ENCODE measurements around the gene C3orf33. TPM values are rescaled to one million over a fixed set of nuclear protein-coding genes. Genes with fewer than 3 reads are reported as not detected.
A peak's percentile ranks its signal among the peaks of the same experiment; 100 is the strongest.

Gene C3orf33
- total and polyA plus RNA-seq, 2 of the 13 experiments (the other 11 are each of a cell fraction or from before 2014, with no cell fraction given) = 9.2 to 12.6 TPM

DNA sequence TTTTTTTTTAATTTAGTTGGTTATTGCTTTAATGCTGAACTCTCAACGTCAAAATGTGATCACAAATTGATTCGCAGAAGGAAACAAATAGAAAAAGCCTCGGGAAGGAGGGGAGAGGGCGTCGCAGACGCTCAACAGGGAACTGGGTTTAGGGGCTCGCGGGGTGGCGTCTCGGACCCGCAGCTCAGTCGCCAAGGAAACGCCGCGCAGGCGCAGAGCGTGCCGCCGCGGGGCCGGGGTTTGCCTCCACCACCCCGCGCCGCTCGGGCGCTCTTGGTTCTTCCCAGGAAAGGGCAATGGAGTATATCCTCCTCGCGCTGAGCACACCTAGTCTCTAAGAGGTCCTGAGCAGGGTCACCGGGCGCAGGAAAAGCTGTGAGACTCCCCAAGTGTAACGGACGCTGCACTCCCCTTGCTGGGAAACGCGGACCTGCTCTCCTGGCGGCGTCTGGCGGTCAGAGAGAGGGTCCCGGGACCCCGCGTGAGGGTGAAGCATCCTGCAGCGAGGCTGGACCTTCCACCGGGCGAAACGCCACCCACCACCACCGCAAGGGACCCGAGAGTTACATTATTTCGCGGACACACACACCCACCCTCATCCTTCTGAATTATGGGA lies 62.0 kb downstream of the C3orf33 start (continued):
- TF ChIP-seq, protein P1, sequence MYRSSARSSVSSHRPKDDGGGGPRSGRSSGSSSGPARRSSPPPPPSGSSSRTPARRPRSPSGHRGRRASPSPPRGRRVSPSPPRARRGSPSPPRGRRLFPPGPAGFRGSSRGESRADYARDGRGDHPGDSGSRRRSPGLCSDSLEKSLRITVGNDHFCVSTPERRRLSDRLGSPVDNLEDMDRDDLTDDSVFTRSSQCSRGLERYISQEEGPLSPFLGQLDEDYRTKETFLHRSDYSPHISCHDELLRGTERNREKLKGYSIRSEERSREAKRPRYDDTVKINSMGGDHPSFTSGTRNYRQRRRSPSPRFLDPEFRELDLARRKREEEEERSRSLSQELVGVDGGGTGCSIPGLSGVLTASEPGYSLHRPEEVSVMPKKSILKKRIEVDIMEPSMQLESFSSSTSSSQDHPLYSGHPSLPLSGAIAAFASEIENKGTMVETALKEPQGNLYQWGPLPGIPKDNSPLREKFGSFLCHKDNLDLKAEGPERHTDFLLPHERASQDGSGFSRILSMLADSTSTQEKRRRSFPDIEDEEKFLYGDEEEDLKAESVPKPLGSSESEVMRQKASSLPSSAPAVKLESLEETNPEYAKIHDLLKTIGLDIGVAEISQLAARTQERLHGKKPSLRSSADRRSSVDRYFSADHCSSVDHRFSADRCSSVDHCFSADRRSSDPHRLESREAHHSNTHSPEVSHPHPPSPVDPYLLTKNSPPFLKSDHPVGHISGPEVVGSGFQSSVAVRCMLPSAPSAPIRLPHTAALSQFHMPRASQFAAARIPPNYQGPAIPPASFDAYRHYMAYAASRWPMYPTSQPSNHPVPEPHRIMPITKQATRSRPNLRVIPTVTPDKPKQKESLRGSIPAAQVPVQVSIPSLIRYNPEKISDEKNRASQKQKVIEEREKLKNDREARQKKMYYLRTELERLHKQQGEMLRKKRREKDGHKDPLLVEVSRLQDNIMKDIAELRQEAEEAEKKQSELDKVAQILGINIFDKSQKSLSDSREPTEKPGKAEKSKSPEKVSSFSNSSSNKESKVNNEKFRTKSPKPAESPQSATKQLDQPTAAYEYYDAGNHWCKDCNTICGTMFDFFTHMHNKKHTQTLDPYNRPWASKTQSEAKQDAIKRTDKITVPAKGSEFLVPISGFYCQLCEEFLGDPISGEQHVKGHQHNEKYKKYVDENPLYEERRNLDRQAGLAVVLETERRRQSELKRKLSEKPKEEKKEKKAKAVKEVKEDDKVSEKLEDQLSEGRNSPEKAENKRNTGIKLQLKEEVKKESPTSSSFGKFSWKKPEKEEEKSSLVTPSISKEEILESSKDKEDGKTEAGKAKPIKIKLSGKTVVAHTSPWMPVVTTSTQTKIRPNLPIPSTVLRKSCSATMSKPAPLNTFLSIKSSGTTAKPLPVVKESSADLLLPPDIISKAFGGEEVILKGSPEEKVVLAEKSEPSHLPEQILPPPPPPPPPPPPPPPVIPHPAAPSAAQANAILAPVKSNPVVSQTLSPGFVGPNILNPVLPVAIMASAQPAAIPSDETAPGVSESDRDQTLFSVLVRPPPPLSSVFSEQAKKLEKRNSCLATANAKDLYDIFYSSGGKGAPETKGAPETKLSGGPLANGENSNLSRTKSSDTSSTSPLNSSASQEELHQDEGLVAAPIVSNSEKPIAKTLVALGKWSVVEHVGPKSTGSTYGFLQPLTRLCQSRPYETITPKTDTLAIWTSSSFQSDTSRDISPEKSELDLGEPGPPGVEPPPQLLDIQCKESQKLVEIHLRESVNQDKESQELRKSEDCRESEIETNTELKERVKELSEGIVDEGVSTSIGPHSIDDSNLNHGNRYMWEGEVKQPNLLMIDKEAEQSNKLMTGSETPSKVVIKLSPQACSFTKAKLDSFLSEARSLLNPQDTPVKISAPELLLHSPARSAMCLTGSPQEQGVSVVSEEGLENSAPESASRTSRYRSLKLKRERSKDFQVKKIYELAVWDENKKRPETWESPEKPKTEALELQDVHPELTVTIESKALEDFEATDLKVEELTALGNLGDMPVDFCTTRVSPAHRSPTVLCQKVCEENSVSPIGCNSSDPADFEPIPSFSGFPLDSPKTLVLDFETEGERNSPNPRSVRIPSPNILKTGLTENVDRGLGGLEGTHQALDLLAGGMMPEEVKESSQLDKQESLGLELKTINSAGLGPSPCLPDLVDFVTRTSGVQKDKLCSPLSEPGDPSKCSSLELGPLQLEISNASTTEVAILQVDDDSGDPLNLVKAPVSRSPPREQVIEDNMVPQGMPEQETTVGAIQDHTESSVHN (CRISPR knock-in tag; IDR thresholded peaks at IDR 0.05) = no peak
- no peak for TF ChIP-seq MAF1 (CRISPR knock-in tag; IDR thresholded peaks at IDR 0.05; ENCODE audit: borderline replicate concordance)
- no peak for TF ChIP-seq ZNF101 (CRISPR knock-in tag; IDR thresholded peaks at IDR 0.05; ENCODE audit: borderline replicate concordance, low read depth)
- TF ChIP-seq ZNF24 (IDR thresholded peaks at IDR 0.05) = no peak
- TF ChIP-seq, protein P2, sequence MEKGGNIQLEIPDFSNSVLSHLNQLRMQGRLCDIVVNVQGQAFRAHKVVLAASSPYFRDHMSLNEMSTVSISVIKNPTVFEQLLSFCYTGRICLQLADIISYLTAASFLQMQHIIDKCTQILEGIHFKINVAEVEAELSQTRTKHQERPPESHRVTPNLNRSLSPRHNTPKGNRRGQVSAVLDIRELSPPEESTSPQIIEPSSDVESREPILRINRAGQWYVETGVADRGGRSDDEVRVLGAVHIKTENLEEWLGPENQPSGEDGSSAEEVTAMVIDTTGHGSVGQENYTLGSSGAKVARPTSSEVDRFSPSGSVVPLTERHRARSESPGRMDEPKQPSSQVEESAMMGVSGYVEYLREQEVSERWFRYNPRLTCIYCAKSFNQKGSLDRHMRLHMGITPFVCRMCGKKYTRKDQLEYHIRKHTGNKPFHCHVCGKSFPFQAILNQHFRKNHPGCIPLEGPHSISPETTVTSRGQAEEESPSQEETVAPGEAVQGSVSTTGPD (CRISPR knock-in tag; IDR thresholded peaks at IDR 0.05) = no peak
- TF ChIP-seq HHEX (CRISPR knock-in tag; IDR thresholded peaks at IDR 0.05) = 0 out of 2 replicates have a peak, but pooled peaks have one; percentile 8
- TF ChIP-seq, protein P3, sequence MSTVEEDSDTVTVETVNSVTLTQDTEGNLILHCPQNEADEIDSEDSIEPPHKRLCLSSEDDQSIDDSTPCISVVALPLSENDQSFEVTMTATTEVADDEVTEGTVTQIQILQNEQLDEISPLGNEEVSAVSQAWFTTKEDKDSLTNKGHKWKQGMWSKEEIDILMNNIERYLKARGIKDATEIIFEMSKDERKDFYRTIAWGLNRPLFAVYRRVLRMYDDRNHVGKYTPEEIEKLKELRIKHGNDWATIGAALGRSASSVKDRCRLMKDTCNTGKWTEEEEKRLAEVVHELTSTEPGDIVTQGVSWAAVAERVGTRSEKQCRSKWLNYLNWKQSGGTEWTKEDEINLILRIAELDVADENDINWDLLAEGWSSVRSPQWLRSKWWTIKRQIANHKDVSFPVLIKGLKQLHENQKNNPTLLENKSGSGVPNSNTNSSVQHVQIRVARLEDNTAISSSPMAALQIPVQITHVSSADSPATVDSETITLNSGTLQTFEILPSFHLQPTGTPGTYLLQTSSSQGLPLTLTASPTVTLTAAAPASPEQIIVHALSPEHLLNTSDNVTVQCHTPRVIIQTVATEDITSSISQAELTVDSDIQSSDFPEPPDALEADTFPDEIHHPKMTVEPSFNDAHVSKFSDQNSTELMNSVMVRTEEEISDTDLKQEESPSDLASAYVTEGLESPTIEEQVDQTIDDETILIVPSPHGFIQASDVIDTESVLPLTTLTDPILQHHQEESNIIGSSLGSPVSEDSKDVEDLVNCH (CRISPR knock-in tag; IDR thresholded peaks at IDR 0.05) = no peak
- TF ChIP-seq, protein P4, sequence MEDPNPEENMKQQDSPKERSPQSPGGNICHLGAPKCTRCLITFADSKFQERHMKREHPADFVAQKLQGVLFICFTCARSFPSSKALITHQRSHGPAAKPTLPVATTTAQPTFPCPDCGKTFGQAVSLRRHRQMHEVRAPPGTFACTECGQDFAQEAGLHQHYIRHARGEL (CRISPR knock-in tag; IDR thresholded peaks at IDR 0.05) = no peak
- TF ChIP-seq, protein P5, sequence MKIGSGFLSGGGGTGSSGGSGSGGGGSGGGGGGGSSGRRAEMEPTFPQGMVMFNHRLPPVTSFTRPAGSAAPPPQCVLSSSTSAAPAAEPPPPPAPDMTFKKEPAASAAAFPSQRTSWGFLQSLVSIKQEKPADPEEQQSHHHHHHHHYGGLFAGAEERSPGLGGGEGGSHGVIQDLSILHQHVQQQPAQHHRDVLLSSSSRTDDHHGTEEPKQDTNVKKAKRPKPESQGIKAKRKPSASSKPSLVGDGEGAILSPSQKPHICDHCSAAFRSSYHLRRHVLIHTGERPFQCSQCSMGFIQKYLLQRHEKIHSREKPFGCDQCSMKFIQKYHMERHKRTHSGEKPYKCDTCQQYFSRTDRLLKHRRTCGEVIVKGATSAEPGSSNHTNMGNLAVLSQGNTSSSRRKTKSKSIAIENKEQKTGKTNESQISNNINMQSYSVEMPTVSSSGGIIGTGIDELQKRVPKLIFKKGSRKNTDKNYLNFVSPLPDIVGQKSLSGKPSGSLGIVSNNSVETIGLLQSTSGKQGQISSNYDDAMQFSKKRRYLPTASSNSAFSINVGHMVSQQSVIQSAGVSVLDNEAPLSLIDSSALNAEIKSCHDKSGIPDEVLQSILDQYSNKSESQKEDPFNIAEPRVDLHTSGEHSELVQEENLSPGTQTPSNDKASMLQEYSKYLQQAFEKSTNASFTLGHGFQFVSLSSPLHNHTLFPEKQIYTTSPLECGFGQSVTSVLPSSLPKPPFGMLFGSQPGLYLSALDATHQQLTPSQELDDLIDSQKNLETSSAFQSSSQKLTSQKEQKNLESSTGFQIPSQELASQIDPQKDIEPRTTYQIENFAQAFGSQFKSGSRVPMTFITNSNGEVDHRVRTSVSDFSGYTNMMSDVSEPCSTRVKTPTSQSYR (CRISPR knock-in tag; IDR thresholded peaks at IDR 0.05; ENCODE audit: borderline replicate concordance) = no peak

Data from HepG2 (cell line).